Caco-2 (cell line): ENCODE measurements around the gene MARCKSL1. TPM values are rescaled to one million over a fixed set of nuclear protein-coding genes. Genes with fewer than 3 reads are reported as not detected.
"Not testable (repeated sequence)": the region's sequence is repeated elsewhere in the genome, so short reads cannot be mapped to it uniquely, and the experiment has no call there.

ENCODE experiments used
- BruUV-seq: library from RNA; stranded (reverse); fragments of 400-500 nt; replicated peaks from 2 replicates; lab custom pipeline; 2021; lab: Mats Ljungman, UMichigan
- CTCF ChIA-PET: fragments of 300-600 bp; sonication (Branson Sonifier 250); formaldehyde crosslinking; loops from one replicate; lab custom pipeline; 2022; ENCODE audit warnings: antibody characterized with exemption; lab: Charles Lee
- POLR2A ChIA-PET: fragments of 300-600 bp; sonication (Branson Sonifier 250); formaldehyde crosslinking; loops from one replicate; lab custom pipeline; 2022; ENCODE audit warnings: antibody characterized with exemption; lab: Charles Lee
- DNase-seq, 2 experiments: peaks; one replicate each; pipeline versions ENCODE4 v3.0.0 to v3.0.0-alpha.2; 2020 to 2022
- H3K27me3 ChIP-seq: replicated peaks from 2 replicates; pipeline ENCODE4 v1.6.0; 2011; ENCODE audit warnings: low read length; ENCODE audit not compliant: control insufficient read depth, insufficient read depth
- H3K36me3 ChIP-seq: 2 replicates; pipeline ENCODE4 v1.5.1; 2011; ENCODE audit warnings: low read length; ENCODE audit not compliant: control insufficient read depth, insufficient read depth
- H3K4me1 ChIP-seq: fragments of 250-450 bp; sonication (Bioruptor Pico); 2 replicates; pipeline ENCODE4 v1.5.1; 2020; ENCODE audit warnings: mild to moderate bottlenecking
- H3K4me3 ChIP-seq: 2 replicates; pipeline ENCODE4 v1.5.1; 2011; ENCODE audit warnings: low read depth, mild to moderate bottlenecking, control low read depth, low read length
- H3K9me3 ChIP-seq: fragments of 250-450 bp; sonication (Bioruptor Pico); 2 replicates; pipeline ENCODE4 v1.5.1; 2020; ENCODE audit warnings: mild to moderate bottlenecking, moderate library complexity
- H3K27ac Mint-ChIP-seq: one replicate; pipeline ENCODE4 v1.8.0; 2022; ENCODE audit warnings: mixed read lengths; ENCODE audit not compliant: unreplicated experiment
- H3K27me3 Mint-ChIP-seq: one replicate; pipeline ENCODE4 v1.8.0; 2022; ENCODE audit warnings: mixed read lengths; ENCODE audit not compliant: insufficient read depth, unreplicated experiment
- H3K36me3 Mint-ChIP-seq: one replicate; pipeline ENCODE4 v1.8.0; 2022; ENCODE audit warnings: mild to moderate bottlenecking, mixed read lengths; ENCODE audit not compliant: insufficient read depth, unreplicated experiment
- H3K4me1 Mint-ChIP-seq: one replicate; pipeline ENCODE4 v1.8.0; 2022; ENCODE audit warnings: low read depth, mixed read lengths; ENCODE audit not compliant: unreplicated experiment
- H3K4me3 Mint-ChIP-seq: one replicate; pipeline ENCODE4 v1.8.0; 2022; ENCODE audit warnings: mild to moderate bottlenecking, moderate library complexity, mixed read lengths; ENCODE audit not compliant: unreplicated experiment
- H3K9me3 Mint-ChIP-seq: one replicate; pipeline ENCODE4 v1.8.0; 2022; ENCODE audit warnings: mixed read lengths; ENCODE audit not compliant: unreplicated experiment
- CTCF ChIP-seq, 2 experiments: fragments of 200-600 bp in 1 of 2; IDR thresholded peaks; 1 replicate in 1 of 2; 2 replicates in 1 of 2; pipeline versions ENCODE4 v1.5.1 to v1.8.0; 2011 to 2022; ENCODE audit warnings: antibody characterized with exemption in 1 of 2, control low read depth in 1 of 2, inconsistent platforms in 1 of 2, low read depth in 1 of 2, low read length in 1 of 2, mild to moderate bottlenecking in 1 of 2, moderate library complexity in 1 of 2; ENCODE audit not compliant: insufficient read depth in 1 of 2, severe bottlenecking in 1 of 2, unreplicated experiment in 1 of 2
- intact Hi-C: fragments of 100-400 bp; cut with micrococcal nuclease; formaldehyde crosslinking; loops from one replicate; pipeline ENCODE4 v1.10.0; 2022; ENCODE audit not compliant: unreplicated experiment
- total RNA-seq: library from RNA; stranded (reverse); gene quantifications from 2 replicates; pipeline ENCODE4 v1.2.3, GENCODE V29; 2022

The MARCKSL1 gene
- total RNA-seq, 1 experiment from 2014 or later = 150 TPM

DNA sequence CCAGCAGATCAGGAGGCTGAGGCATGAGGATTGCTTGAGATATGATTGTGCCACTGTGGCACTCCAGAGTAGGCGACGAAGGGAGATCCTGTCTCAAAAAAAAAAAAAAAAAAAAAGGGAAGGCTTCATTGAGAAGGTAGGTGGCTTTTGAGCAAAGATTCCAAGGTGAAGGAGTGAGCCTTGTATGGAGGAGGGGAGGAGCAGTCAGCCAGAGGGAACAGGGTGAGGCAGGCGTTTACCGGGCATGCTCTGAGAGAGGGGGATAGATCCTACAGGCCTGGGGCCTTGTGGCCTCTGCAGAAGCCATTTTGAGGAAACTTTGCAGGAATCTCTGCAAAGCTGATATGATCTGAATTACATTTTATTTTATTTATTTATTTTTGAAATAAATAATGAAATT is 49.3 kb downstream of the MARCKSL1 start:
- H3K36me3 Mint-ChIP-seq = peaks cover 5% of the 10 kb centered on the region
- POLR2A ChIA-PET = no interaction called here

DNA sequence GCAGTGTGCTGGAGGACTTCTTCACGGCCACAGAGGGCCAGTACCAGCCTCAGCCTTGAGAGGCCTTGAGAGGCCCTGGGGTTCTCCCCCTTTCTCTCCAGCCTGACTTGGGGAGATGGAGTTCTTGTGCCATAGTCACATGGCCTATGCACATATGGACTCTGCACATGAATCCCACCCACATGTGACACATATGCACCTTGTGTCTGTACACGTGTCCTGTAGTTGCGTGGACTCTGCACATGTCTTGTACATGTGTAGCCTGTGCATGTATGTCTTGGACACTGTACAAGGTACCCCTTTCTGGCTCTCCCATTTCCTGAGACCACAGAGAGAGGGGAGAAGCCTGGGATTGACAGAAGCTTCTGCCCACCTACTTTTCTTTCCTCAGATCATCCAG is 50.4 kb downstream of the MARCKSL1 start:
- POLR2A ChIA-PET = no interaction called here
- H3K27me3 ChIP-seq = no peaks in the 10 kb centered on the region
- no peaks in the 10 kb centered on the region for H3K4me1 Mint-ChIP-seq
- H3K4me3 ChIP-seq = no peak overlapping the region
- peaks cover 5% of the 10 kb centered on the region for H3K36me3 Mint-ChIP-seq
- H3K9me3 Mint-ChIP-seq = no peaks in the 10 kb centered on the region
- DNase-seq = no peak
- CTCF ChIA-PET = no interaction called here
- no peaks in the 10 kb centered on the region for H3K27me3 Mint-ChIP-seq
- H3K27ac Mint-ChIP-seq = no peak overlapping the region
- no peak for TF ChIP-seq CTCF (IDR thresholded peaks at IDR 0.05; ENCODE audit: insufficient read depth in 1 of 2, low read depth in 1 of 2, low read length in 1 of 2, severe bottlenecking in 1 of 2, unreplicated experiment in 1 of 2)
- no peaks in the 10 kb centered on the region for H3K4me1 ChIP-seq
- H3K4me3 Mint-ChIP-seq = no peak overlapping the region
- intact Hi-C loops = no loop called here
- no peaks in the 10 kb centered on the region for H3K9me3 ChIP-seq
- H3K36me3 ChIP-seq = no peaks in the 10 kb centered on the region
- no TSS peak for BruUV-seq

More for the DNA sequence above, 49.3 kb downstream of the MARCKSL1 start:
- no peaks in the 10 kb centered on the region for H3K27me3 Mint-ChIP-seq
- BruUV-seq = no TSS peak
- DNase-seq = no peak
- no peaks in the 10 kb centered on the region for H3K9me3 ChIP-seq
- no peak overlapping the region for H3K4me3 ChIP-seq
- H3K27ac Mint-ChIP-seq = no peak overlapping the region
- TF ChIP-seq CTCF (IDR thresholded peaks at IDR 0.05; ENCODE audit: insufficient read depth in 1 of 2, low read depth in 1 of 2, low read length in 1 of 2, severe bottlenecking in 1 of 2, unreplicated experiment in 1 of 2) = no peak
- peaks cover 5% of the 10 kb centered on the region for H3K4me1 Mint-ChIP-seq
- H3K4me3 Mint-ChIP-seq = no peak overlapping the region
- intact Hi-C loops = no loop called here
- no peaks in the 10 kb centered on the region for H3K27me3 ChIP-seq
- H3K4me1 ChIP-seq = no peaks in the 10 kb centered on the region
- CTCF ChIA-PET = interaction anchor here (0.7 kb wide), 1 partner anchor 76 kb away, joined by 8 read pairs; no protein-coding TSS in a partner anchor
- no peaks in the 10 kb centered on the region for H3K9me3 Mint-ChIP-seq
- no peaks in the 10 kb centered on the region for H3K36me3 ChIP-seq

- not testable (repeated sequence) for BruUV-seq, H3K36me3 Mint-ChIP-seq, H3K4me3 Mint-ChIP-seq
Measured at GRCh38 chr1:32284777-32285176, 51.3 kb downstream of the MARCKSL1 start.

More at GRCh38 chr1:32284777-32285176, 51.3 kb downstream of the MARCKSL1 start:
- H3K4me1 Mint-ChIP-seq, H3K9me3 Mint-ChIP-seq, DNase-seq, H3K36me3 ChIP-seq, H3K4me1 ChIP-seq, H3K4me3 ChIP-seq, POLR2A ChIA-PET, CTCF ChIA-PET, H3K27ac Mint-ChIP-seq, H3K9me3 ChIP-seq, H3K27me3 ChIP-seq, intact Hi-C loops, H3K27me3 Mint-ChIP-seq: not testable (repeated sequence)

Other genes starting within 250 kb of the MARCKSL1 start
- gene KPNA6, start 228.2 kb downstream of the MARCKSL1 start, total RNA-seq = 49.8 and 52.8 TPM in 2 replicates
- 33.2 and 35.0 TPM in 2 replicates for gene TXLNA, start 156.6 kb downstream of the MARCKSL1 start, total RNA-seq
- gene CCDC28B, start 135.6 kb downstream of the MARCKSL1 start, total RNA-seq = 3.7 and 3.9 TPM in 2 replicates
- gene IQCC, start 130.6 kb downstream of the MARCKSL1 start, total RNA-seq = 3.4 and 3.5 TPM in 2 replicates
- not detected in 2 replicates for gene DCDC2B, start 127.1 kb downstream of the MARCKSL1 start, total RNA-seq
- 11.5 and 12.0 TPM in 2 replicates for gene TMEM234, start 113.9 kb downstream of the MARCKSL1 start, total RNA-seq
- gene EIF3I, start 113.8 kb downstream of the MARCKSL1 start, total RNA-seq = 128 and 153 TPM in 2 replicates
- gene FAM167B, start 89.0 kb downstream of the MARCKSL1 start, total RNA-seq = 0.34 and 0.70 TPM in 2 replicates
- 0.39 TPM in 1 of 2 replicates, not detected in the other for gene LCK, start 85.0 kb downstream of the MARCKSL1 start, total RNA-seq
- 116 and 117 TPM in 2 replicates for gene HDAC1, start 44.1 kb downstream of the MARCKSL1 start, total RNA-seq
- 2.1 and 2.6 TPM in 2 replicates for gene FAM229A, start 26.3 kb upstream of the MARCKSL1 start, total RNA-seq
- gene TSSK3, start 26.3 kb upstream of the MARCKSL1 start, total RNA-seq = 2.5 and 2.6 TPM in 2 replicates
- gene BSDC1, start 58.2 kb upstream of the MARCKSL1 start, total RNA-seq = 32.5 and 33.2 TPM in 2 replicates
- gene ZBTB8B, start 128.8 kb upstream of the MARCKSL1 start, total RNA-seq = not detected in 2 replicates
- gene ZBTB8A, start 203.2 kb upstream of the MARCKSL1 start, total RNA-seq = 3.2 and 3.7 TPM in 2 replicates